RWPE2 (cell line): ENCODE results near the gene REXO2.

Source experiments
- ATAC-seq: fragments of 200-7000 bp; cut with Tn5 transposase; 3 replicates; pipeline ENCODE4 v1.9.1; 2021; ENCODE audit warnings: low read depth
- DNase-seq: peaks from one replicate; pipeline ENCODE4 v3.0.0-alpha.2; 2020; ENCODE audit warnings: low spot score
- H3K27ac ChIP-seq: fragments of 450-650 bp; 2 replicates; pipeline ENCODE4 v1.5.1; 2017; ENCODE audit warnings: mild to moderate bottlenecking; ENCODE audit not compliant: poor library complexity, severe bottlenecking
- H3K27me3 ChIP-seq: fragments of 250-450 bp; sonication (Bioruptor Pico); 2 replicates; pipeline ENCODE4 v1.5.1; 2021; ENCODE audit warnings: mild to moderate bottlenecking, moderate library complexity; ENCODE audit not compliant: insufficient read depth, poor library complexity, severe bottlenecking
- H3K36me3 ChIP-seq: fragments of 250-450 bp; sonication (Bioruptor Pico); 2 replicates; pipeline ENCODE4 v1.5.1; 2020; ENCODE audit warnings: low read depth, mild to moderate bottlenecking, moderate library complexity
- H3K4me1 ChIP-seq: fragments of 250-450 bp; sonication (Bioruptor Pico); 2 replicates; pipeline ENCODE4 v1.5.1; 2021; ENCODE audit warnings: mild to moderate bottlenecking, moderate library complexity; ENCODE audit not compliant: insufficient read depth, poor library complexity, severe bottlenecking
- H3K4me3 ChIP-seq: fragments of 250-450 bp; sonication (Bioruptor Pico); 2 replicates; pipeline ENCODE4 v1.5.1; 2021; ENCODE audit warnings: mild to moderate bottlenecking, moderate library complexity; ENCODE audit not compliant: severe bottlenecking
- H3K9me3 ChIP-seq: fragments of 250-450 bp; sonication (Bioruptor Pico); 2 replicates; pipeline ENCODE4 v1.5.1; 2021; ENCODE audit warnings: mild to moderate bottlenecking, moderate library complexity; ENCODE audit not compliant: severe bottlenecking
- TF ChIP-seq, protein P1 (sequence below): fragments of 450-650 bp; IDR thresholded peaks from one replicate; pipeline ENCODE4 v1.5.1; 2017; ENCODE audit warnings: mild to moderate bottlenecking, moderate library complexity; ENCODE audit not compliant: poor library complexity, severe bottlenecking

The REXO2 gene

GRCh38 chr11:114479331-114479730 lies 40.1 kb downstream of the REXO2 start:
- Histone ChIP-seq H3K36me3 (no peaks in the 10 kb centered on the region), H3K4me3 (no peak overlapping the region), H3K27ac (no peak overlapping the region), H3K4me1 (peaks cover 5% of the 10 kb centered on the region), H3K9me3 (no peaks in the 10 kb centered on the region), H3K27me3 (no peaks in the 10 kb centered on the region)
- DNase-seq (no peak), ATAC-seq (no peak; the same call in 2 of the 3 replicates)
- TF ChIP-seq, protein P1, sequence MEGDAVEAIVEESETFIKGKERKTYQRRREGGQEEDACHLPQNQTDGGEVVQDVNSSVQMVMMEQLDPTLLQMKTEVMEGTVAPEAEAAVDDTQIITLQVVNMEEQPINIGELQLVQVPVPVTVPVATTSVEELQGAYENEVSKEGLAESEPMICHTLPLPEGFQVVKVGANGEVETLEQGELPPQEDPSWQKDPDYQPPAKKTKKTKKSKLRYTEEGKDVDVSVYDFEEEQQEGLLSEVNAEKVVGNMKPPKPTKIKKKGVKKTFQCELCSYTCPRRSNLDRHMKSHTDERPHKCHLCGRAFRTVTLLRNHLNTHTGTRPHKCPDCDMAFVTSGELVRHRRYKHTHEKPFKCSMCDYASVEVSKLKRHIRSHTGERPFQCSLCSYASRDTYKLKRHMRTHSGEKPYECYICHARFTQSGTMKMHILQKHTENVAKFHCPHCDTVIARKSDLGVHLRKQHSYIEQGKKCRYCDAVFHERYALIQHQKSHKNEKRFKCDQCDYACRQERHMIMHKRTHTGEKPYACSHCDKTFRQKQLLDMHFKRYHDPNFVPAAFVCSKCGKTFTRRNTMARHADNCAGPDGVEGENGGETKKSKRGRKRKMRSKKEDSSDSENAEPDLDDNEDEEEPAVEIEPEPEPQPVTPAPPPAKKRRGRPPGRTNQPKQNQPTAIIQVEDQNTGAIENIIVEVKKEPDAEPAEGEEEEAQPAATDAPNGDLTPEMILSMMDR, result no peak

GRCh38 chr11:114482114-114482513 lies 42.8 kb downstream of the REXO2 start:
- Histone ChIP-seq H3K4me3 (no peak overlapping the region), H3K9me3 (no peaks in the 10 kb centered on the region), H3K27ac (no peak overlapping the region), H3K27me3 (no peaks in the 10 kb centered on the region), H3K36me3 (no peaks in the 10 kb centered on the region), H3K4me1 (peaks cover 5% of the 10 kb centered on the region)
- DNase-seq, result no peak
- TF ChIP-seq, protein P1, result no peak
- 0 out of 3 replicates have a peak, but pooled peaks have one; percentile 19 for ATAC-seq

DNA sequence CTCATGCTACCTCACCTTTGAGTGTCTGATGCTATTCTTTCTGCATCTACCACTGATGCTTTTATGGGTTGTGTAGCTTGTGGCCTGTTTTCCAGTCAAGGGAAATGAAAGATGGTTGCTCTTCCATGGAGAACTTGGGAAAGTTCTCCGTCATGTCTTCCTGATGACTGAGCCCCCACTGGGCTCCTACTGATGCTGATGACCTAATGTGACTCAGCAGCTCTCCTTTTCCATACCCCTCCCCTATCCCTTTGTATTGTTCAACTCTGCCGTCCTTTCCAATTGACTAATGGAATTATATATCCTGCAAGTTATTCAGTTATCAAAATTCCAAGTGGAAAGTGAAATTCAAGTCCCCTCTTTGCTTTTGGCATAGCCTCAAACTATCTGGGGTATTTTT lies 44.7 kb downstream of the REXO2 start:
- Histone ChIP-seq H3K4me3 (no peak overlapping the region), H3K36me3 (no peaks in the 10 kb centered on the region), H3K27me3 (no peaks in the 10 kb centered on the region), H3K4me1 (peaks cover 5% of the 10 kb centered on the region), H3K27ac (no peak overlapping the region), H3K9me3 (no peaks in the 10 kb centered on the region)
- TF ChIP-seq, protein P1, result no peak
- DNase-seq (no peak), ATAC-seq (no peak)

DNA sequence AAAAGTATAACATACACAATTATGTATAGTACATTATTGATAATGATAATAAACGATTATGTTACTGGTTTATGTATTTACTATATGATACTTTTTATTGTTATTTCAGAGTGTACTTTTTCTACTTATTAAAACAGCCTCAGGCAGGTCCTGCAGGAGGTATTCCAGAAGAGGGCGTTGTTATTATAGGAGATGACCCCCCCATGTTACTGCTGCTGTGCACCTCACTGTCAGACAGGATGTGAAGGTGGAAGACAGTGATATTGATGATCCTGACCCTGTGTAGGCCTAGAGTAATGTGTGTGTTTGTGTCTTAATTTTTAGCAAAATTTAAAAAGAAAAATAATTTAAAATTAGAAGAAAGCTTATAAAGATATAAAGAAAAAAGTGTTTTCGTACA lies 57.6 kb downstream of the REXO2 start:
- no peaks in the 10 kb centered on the region for H3K4me1 ChIP-seq

GRCh38 chr11:114499756-114500155 lies 60.5 kb downstream of the REXO2 start:
- no peak for DNase-seq
- no peak for ATAC-seq
- no peaks in the 10 kb centered on the region for H3K9me3 ChIP-seq
- H3K27ac ChIP-seq, result no peak overlapping the region
- no peaks in the 10 kb centered on the region for H3K36me3 ChIP-seq
- H3K4me3 ChIP-seq, result no peak overlapping the region
- TF ChIP-seq, protein P1, result no peak
- H3K4me1 ChIP-seq, result no peaks in the 10 kb centered on the region
- no peaks in the 10 kb centered on the region for H3K27me3 ChIP-seq

More for the DNA sequence above, 57.6 kb downstream of the REXO2 start:
- Histone ChIP-seq H3K27ac (no peak overlapping the region), H3K9me3 (no peaks in the 10 kb centered on the region), H3K4me3 (no peak overlapping the region), H3K36me3 (no peaks in the 10 kb centered on the region), H3K27me3 (no peaks in the 10 kb centered on the region)
- ATAC-seq, result no peak
- TF ChIP-seq, protein P1, result no peak
- no peak for DNase-seq
